MM.1S (cell line): ENCODE data around the gene MUC12.

Experiments
- DNase-seq: peaks from one replicate; pipeline ENCODE4 v3.0.0-alpha.2; 2015
- H2AFZ ChIP-seq: fragments of 300-600 bp; sonication (generic); 2 replicates; pipeline ENCODE4 v1.6.0; 2016; ENCODE audit warnings: antibody characterized with exemption, low read length
- H3F3A ChIP-seq: fragments of 300-600 bp; sonication (generic); 2 replicates; pipeline ENCODE4 v1.6.1; 2016; ENCODE audit warnings: mild to moderate bottlenecking, antibody characterized with exemption, low read length, moderate library complexity, mixed read lengths; ENCODE audit not compliant: insufficient read depth
- H3K27ac ChIP-seq: fragments of 300-600 bp; sonication (generic); 2 replicates; pipeline ENCODE4 v1.5.1; 2016; ENCODE audit warnings: mild to moderate bottlenecking, low read length
- H3K27me3 ChIP-seq: fragments of 300-600 bp; sonication (generic); replicated peaks from 2 replicates; pipeline ENCODE4 v1.6.0; 2016; ENCODE audit warnings: low read length; ENCODE audit not compliant: insufficient read depth
- H3K36me3 ChIP-seq: fragments of 300-600 bp; sonication (generic); replicated peaks from 2 replicates; pipeline ENCODE4 v1.6.1; 2016; ENCODE audit warnings: mild to moderate bottlenecking, low read length, mixed read lengths; ENCODE audit not compliant: insufficient read depth
- H3K4me1 ChIP-seq: fragments of 300-600 bp; sonication (generic); 2 replicates; pipeline ENCODE4 v1.6.1; 2016; ENCODE audit warnings: low read length, mixed read lengths
- H3K4me2 ChIP-seq: fragments of 300-600 bp; sonication (generic); 2 replicates; pipeline ENCODE4 v1.6.0; 2016; ENCODE audit warnings: low read depth, low read length
- H3K4me3 ChIP-seq: fragments of 300-600 bp; sonication (generic); 2 replicates; pipeline ENCODE4 v1.5.1; 2016; ENCODE audit warnings: low read length, mixed read lengths
- H3K79me2 ChIP-seq: fragments of 300-600 bp; sonication (generic); 2 replicates; pipeline ENCODE4 v1.6.1; 2016; ENCODE audit warnings: mixed run types, low read length, mixed read lengths
- H3K9ac ChIP-seq: fragments of 300-600 bp; sonication (generic); 2 replicates; pipeline ENCODE4 v1.6.1; 2016; ENCODE audit warnings: low read length, mixed read lengths
- H3K9me2 ChIP-seq: fragments of 300-600 bp; sonication (generic); replicated peaks from 2 replicates; pipeline ENCODE4 v1.6.1; 2016; ENCODE audit warnings: mild to moderate bottlenecking, low read length, mixed read lengths; ENCODE audit not compliant: insufficient read depth
- H3K9me3 ChIP-seq: fragments of 300-600 bp; sonication (generic); replicated peaks from 2 replicates; pipeline ENCODE4 v1.6.1; 2016; ENCODE audit warnings: mild to moderate bottlenecking, low read length, mixed read lengths; ENCODE audit not compliant: insufficient read depth
- H4K20me1 ChIP-seq: fragments of 300-600 bp; sonication (generic); 2 replicates; pipeline ENCODE4 v1.6.1; 2016; ENCODE audit warnings: mild to moderate bottlenecking, low read length, moderate library complexity, mixed read lengths; ENCODE audit not compliant: insufficient read depth
- CTCF ChIP-seq: fragments of 300-600 bp; sonication (generic); IDR thresholded peaks from 2 replicates; pipeline ENCODE4 v1.5.1; 2016; ENCODE audit warnings: antibody characterized with exemption, low read length, mixed read lengths
- EZH2 ChIP-seq: fragments of 300-600 bp; sonication (generic); optimal IDR thresholded peaks from 2 replicates; pipeline ENCODE3; 2017; ENCODE audit warnings: low read depth, mild to moderate bottlenecking, antibody characterized with exemption, low read length, mixed read lengths
- EZH2phosphoT487 ChIP-seq: fragments of 300-600 bp; sonication (generic); IDR thresholded peaks from 2 replicates; pipeline ENCODE4 v1.6.1; 2018; ENCODE audit warnings: antibody characterized with exemption, low read length

Gene MUC12

DNA sequence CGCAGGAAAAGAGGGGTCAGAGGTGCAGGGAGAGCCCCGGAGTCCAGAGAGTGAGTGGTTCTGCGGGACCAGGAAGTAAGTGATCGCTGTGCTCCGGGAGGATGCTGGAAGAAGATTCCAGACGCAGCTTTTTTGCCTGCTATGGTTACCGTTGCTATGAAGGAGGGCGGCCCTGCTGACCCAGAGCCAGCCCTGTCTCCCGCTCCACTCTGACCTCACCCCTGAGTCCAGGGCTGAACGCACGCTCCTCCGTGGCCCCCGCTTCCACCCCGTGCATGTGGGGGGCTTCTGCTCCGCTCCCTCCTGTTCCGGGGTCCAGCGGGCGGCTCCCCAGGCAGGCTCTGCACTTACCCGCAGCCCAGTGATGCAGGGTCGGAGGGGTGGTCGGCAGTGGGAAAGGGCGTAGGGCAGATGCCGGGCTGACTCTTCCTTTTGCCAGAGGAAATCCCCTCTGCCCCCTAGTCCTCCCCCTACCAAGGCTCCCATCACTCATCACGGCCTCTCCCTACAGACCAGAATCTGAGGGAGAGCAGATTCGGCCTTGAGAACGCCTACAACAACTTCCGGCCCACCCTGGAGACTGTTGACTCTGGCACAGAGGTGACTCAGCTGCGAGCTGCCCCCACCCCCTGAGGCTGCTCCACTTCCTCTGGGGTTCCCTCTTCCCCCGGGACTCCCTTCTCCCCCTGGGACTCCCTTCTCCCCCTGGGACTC lies 47.9 kb downstream of the MUC12 start:
- H3K79me2 ChIP-seq = no peaks in the 10 kb centered on the region
- H3K27me3 ChIP-seq = peaks cover 85% of the 10 kb centered on the region
- H3K27ac ChIP-seq = no peak overlapping the region
- H4K20me1 ChIP-seq = no peaks in the 10 kb centered on the region
- no peaks in the 10 kb centered on the region for H3K4me1 ChIP-seq
- no peak overlapping the region for H2AFZ ChIP-seq
- H3K9me2 ChIP-seq = no peaks in the 10 kb centered on the region
- H3K4me2 ChIP-seq = peak overlapping the region; percentile 6; the same call in 1 of the 2 replicates
- H3K36me3 ChIP-seq = no peaks in the 10 kb centered on the region
- no peak overlapping the region for H3K9ac ChIP-seq
- H3K4me3 ChIP-seq = no peak overlapping the region; the same call in 1 of the 2 replicates
- no peaks in the 10 kb centered on the region for H3F3A ChIP-seq
- no peak for DNase-seq
- TF ChIP-seq EZH2 = no peak
- no peaks in the 10 kb centered on the region for H3K9me3 ChIP-seq

DNA sequence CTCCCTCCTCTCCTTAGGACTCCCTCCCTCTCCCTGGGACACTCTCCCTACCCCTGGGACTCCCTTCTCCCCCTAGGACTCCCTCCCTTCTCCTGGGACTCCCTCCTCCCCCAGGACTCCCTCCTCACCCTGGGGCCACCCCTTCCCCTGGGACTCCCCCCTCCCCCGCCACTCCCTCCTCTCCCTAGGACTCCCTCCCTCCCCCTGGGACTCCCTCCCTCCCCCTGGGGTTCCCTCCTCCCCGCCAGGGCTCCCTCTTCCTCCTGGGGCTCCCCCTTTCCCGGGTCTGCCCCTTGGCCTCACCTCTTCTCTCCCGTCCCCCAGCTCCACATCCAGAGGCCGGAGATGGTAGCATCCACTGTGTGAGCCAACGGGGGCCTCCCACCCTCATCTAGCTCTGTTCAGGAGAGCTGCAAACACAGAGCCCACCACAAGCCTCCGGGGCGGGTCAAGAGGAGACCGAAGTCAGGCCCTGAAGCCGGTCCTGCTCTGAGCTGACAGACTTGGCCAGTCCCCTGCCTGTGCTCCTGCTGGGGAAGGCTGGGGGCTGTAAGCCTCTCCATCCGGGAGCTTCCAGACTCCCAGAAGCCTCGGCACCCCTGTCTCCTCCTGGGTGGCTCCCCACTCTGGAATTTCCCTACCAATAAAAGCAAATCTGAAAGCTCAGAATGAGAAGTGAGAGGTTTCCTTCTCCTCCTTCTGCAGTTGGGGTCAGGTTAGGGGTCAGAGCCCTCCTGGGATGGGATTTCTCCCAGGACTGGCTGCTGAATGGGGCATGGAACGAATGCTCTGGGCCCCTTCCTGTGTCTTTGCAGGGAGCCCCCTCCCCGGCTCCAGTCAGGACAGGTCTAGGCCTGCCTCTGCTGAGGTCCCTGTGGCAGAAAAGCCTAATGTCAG lies 49.2 kb downstream of the MUC12 start:
- Histone ChIP-seq H3K9ac (no peak overlapping the region), H3K4me2 (no peak overlapping the region)
- no peak for TF ChIP-seq EZH2phosphoT487
- no peak for TF ChIP-seq CTCF
- TF ChIP-seq EZH2 = no peak

DNA sequence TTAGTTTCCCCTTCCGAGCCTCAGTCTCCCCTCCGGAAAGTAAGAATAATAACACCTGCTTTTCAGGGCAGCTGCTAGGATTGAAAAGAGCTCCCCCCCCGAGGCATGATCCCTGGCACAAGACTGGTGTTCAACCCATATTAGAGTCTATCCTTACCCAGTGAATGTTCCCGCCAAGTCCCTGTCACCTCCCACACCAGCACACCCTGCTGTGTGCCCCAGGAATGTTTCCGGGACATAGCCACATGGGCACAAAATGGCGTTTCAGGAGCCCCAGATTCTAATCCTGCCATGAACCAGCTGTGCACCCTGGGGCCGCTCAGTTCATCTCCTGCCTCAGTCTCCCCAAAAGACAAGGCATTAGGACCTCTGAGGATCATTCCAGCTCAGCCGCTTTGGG lies 51.1 kb downstream of the MUC12 start:
- H3K36me3 ChIP-seq = no peaks in the 10 kb centered on the region
- H2AFZ ChIP-seq = no peak overlapping the region

More for the DNA sequence above, 49.2 kb downstream of the MUC12 start:
- Histone ChIP-seq H3K9me3 (no peaks in the 10 kb centered on the region), H3K36me3 (no peaks in the 10 kb centered on the region), H3K4me3 (no peak overlapping the region), H3K27me3 (peaks cover 80% of the 10 kb centered on the region), H3F3A (no peaks in the 10 kb centered on the region), H3K4me1 (no peaks in the 10 kb centered on the region), H3K79me2 (no peaks in the 10 kb centered on the region), H4K20me1 (no peaks in the 10 kb centered on the region), H3K27ac (no peak overlapping the region), H2AFZ (no peak overlapping the region), H3K9me2 (no peaks in the 10 kb centered on the region)
- no peak for DNase-seq

More for the DNA sequence above, 51.1 kb downstream of the MUC12 start:
- H3K79me2 ChIP-seq = no peaks in the 10 kb centered on the region
- no peaks in the 10 kb centered on the region for H3F3A ChIP-seq
- peaks cover 79% of the 10 kb centered on the region for H3K27me3 ChIP-seq
- DNase-seq = no peak
- no peaks in the 10 kb centered on the region for H4K20me1 ChIP-seq
- no peak overlapping the region for H3K4me3 ChIP-seq
- no peak overlapping the region for H3K9ac ChIP-seq
- no peak for TF ChIP-seq CTCF
- TF ChIP-seq EZH2phosphoT487 = no peak
- TF ChIP-seq EZH2 = no peak
- no peaks in the 10 kb centered on the region for H3K9me3 ChIP-seq
- H3K4me1 ChIP-seq = no peaks in the 10 kb centered on the region
- H3K4me2 ChIP-seq = no peak overlapping the region
- H3K27ac ChIP-seq = no peak overlapping the region
- no peaks in the 10 kb centered on the region for H3K9me2 ChIP-seq
